ENCODE results near the gene C1orf94.

Gene C1orf94

GRCh38 chr1:34143975-34144374 is 32.7 kb upstream of the C1orf94 start:
- no peak overlapping the region for H3K27ac ChIP-seq
- no peaks in the 10 kb centered on the region for H3K4me1 ChIP-seq (ENCODE audit: control insufficient read depth in 1 of 2, insufficient read depth in 1 of 2, low read depth in 1 of 2, low read length in 1 of 2)
- H3K9me3 ChIP-seq, result no peaks in the 10 kb centered on the region
- TF ChIP-seq, protein P1, sequence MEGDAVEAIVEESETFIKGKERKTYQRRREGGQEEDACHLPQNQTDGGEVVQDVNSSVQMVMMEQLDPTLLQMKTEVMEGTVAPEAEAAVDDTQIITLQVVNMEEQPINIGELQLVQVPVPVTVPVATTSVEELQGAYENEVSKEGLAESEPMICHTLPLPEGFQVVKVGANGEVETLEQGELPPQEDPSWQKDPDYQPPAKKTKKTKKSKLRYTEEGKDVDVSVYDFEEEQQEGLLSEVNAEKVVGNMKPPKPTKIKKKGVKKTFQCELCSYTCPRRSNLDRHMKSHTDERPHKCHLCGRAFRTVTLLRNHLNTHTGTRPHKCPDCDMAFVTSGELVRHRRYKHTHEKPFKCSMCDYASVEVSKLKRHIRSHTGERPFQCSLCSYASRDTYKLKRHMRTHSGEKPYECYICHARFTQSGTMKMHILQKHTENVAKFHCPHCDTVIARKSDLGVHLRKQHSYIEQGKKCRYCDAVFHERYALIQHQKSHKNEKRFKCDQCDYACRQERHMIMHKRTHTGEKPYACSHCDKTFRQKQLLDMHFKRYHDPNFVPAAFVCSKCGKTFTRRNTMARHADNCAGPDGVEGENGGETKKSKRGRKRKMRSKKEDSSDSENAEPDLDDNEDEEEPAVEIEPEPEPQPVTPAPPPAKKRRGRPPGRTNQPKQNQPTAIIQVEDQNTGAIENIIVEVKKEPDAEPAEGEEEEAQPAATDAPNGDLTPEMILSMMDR (IDR thresholded peaks at IDR 0.05), result no peak
- no peaks in the 10 kb centered on the region for H3K36me3 ChIP-seq
- peaks cover 8% of the 10 kb centered on the region for H3K27me3 ChIP-seq
- no peak overlapping the region for H3K4me3 ChIP-seq (ENCODE audit: low read depth in 1 of 2, low read length in 1 of 2)

GRCh38 chr1:34144766-34145165 is 31.9 kb upstream of the C1orf94 start:
- Histone ChIP-seq H3K9me3 (no peaks in the 10 kb centered on the region), H3K27me3 (peaks cover 8% of the 10 kb centered on the region), H3K4me3 (ENCODE audit: low read depth in 1 of 2, low read length in 1 of 2) (no peak overlapping the region), H3K4me1 (ENCODE audit: control insufficient read depth in 1 of 2, insufficient read depth in 1 of 2, low read depth in 1 of 2, low read length in 1 of 2) (no peaks in the 10 kb centered on the region), H3K36me3 (no peaks in the 10 kb centered on the region), H3K27ac (no peak overlapping the region)
- TF ChIP-seq, protein P1 (IDR thresholded peaks at IDR 0.05), result no peak

DNA sequence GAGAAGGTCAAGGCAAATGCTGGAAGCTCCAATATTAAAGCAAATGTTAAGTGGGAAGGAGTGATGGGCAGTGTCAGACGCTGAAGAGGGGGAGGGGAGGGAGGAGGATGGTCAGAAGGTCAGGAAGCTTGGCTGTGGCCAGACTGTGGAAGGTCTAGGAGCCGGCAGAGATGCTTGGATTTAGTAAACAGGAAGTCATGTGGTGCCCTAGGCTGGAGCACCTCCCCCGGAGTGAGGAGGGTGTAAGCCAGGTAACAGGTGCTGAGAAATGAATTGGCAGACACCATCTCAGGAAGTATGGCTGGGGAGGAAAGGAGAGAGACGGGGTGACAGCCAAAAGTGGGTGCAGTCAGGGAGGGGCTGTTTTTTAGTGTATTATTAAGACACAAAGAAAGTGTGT is 29.4 kb upstream of the C1orf94 start:
- TF ChIP-seq, protein P1 (IDR thresholded peaks at IDR 0.05), result no peak
- Histone ChIP-seq H3K36me3 (no peaks in the 10 kb centered on the region), H3K4me3 (ENCODE audit: low read depth in 1 of 2, low read length in 1 of 2) (no peak overlapping the region), H3K27me3 (peaks cover 8% of the 10 kb centered on the region), H3K4me1 (ENCODE audit: control insufficient read depth in 1 of 2, insufficient read depth in 1 of 2, low read depth in 1 of 2, low read length in 1 of 2) (no peaks in the 10 kb centered on the region), H3K27ac (no peak overlapping the region), H3K9me3 (no peaks in the 10 kb centered on the region)

GRCh38 chr1:34149501-34149900 is 27.2 kb upstream of the C1orf94 start:
- no peaks in the 10 kb centered on the region for H3K9me3 ChIP-seq
- H3K36me3 ChIP-seq, result no peaks in the 10 kb centered on the region
- no peaks in the 10 kb centered on the region for H3K4me1 ChIP-seq (ENCODE audit: control insufficient read depth in 1 of 2, insufficient read depth in 1 of 2, low read depth in 1 of 2, low read length in 1 of 2)
- peaks cover 8% of the 10 kb centered on the region for H3K27me3 ChIP-seq
- TF ChIP-seq, protein P1 (IDR thresholded peaks at IDR 0.05), result no peak
- no peak overlapping the region for H3K27ac ChIP-seq
- no peak overlapping the region for H3K4me3 ChIP-seq (ENCODE audit: low read depth in 1 of 2, low read length in 1 of 2)

- H3K9me3 ChIP-seq, result no peaks in the 10 kb centered on the region
- no peaks in the 10 kb centered on the region for H3K4me1 ChIP-seq (ENCODE audit: control insufficient read depth in 1 of 2, insufficient read depth in 1 of 2, low read depth in 1 of 2, low read length in 1 of 2)
- no peaks in the 10 kb centered on the region for H3K27me3 ChIP-seq
- TF ChIP-seq, protein P1 (IDR thresholded peaks at IDR 0.05), result no peak
- H3K36me3 ChIP-seq, result no peaks in the 10 kb centered on the region
- no peak overlapping the region for H3K27ac ChIP-seq
- no peak overlapping the region for H3K4me3 ChIP-seq (ENCODE audit: low read depth in 1 of 2, low read length in 1 of 2)
Observed at GRCh38 chr1:34153246-34153645, 23.5 kb upstream of the C1orf94 start.

GRCh38 chr1:34155860-34156259 is 20.8 kb upstream of the C1orf94 start:
- Histone ChIP-seq H3K9me3 (no peaks in the 10 kb centered on the region), H3K27me3 (peaks cover 19% of the 10 kb centered on the region), H3K4me3 (ENCODE audit: low read depth in 1 of 2, low read length in 1 of 2) (no peak overlapping the region), H3K4me1 (ENCODE audit: control insufficient read depth in 1 of 2, insufficient read depth in 1 of 2, low read depth in 1 of 2, low read length in 1 of 2) (no peaks in the 10 kb centered on the region), H3K27ac (no peak overlapping the region), H3K36me3 (no peaks in the 10 kb centered on the region)
- TF ChIP-seq, protein P1 (IDR thresholded peaks at IDR 0.05), result no peak

Measured in neutrophil (primary cell).